GM18858 (cell line): ENCODE results near the gene NFATC2.
"Not testable (repeated sequence)": the region's sequence is repeated elsewhere in the genome, so short reads cannot be mapped to it uniquely, and the experiment has no call there.

Experiments
- ATAC-seq: cut with Tn5 transposase; IDR thresholded peaks from one replicate; pipeline ENCODE4 v1.9.1; 2021; ENCODE audit not compliant: unreplicated experiment

Gene NFATC2

DNA sequence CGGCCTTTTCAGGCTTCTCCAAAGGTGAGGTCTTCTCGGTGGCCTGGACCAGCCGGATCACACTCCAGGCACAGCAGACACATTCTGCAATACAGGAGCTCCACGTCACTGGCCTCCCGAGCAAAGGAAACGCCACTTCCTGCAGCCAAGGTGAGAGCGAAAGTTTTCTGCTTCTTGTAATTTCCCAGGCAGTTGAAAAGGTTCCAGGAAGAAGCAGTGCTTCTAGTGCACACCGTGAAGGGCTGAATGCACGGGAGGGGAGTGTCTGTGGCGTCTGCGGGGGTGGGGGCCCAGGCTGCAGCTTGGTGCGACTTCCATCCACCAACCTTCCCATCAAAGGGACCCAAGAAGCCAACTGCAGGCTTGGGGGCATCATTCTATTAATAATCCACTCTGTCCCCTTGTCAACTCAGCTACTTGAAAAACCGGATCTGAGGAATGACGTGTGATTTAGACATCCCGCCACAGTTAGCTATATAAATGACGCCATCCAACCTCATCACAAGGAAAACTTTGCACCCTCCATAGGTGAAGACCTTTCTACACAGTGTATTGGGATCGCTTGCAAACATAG lies 61.1 kb downstream of the NFATC2 start:
- no peak for ATAC-seq

DNA sequence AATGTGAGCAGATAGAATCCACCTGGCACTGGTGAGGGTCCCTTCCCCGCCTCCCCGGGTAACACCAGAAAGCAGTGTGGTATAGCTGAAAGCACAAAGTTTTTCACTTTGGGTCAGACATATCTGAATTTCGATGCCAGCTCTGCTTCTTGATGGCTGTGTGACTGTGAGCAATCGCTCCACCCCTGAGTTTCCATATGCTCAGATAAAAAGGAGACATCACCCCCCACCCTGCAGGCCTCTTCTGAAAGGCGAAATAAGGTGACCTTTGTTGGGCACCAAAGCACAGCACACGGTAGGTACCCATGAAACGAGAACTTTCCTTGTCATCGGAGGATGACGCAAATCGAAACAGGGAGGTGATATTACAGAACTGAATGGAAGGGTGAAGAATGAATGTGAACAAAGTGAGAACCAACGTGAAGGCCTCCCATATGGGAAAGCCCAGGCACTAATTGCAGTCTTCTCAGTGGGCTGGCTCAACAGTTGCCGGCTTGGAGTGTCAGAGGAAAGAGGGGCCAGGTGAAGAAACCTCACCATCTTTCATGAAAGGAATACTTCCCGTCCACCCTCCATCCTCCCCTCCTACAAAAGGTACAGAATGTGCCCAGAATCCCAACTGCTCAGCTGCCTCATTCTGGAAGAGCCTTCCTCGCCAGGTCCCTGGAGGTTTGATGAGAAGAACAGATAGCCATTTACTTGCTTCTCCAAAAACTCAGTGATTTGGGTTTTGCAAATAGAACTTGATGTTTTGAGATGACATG lies 61.8 kb downstream of the NFATC2 start:
- ATAC-seq, result peak; percentile 84

DNA sequence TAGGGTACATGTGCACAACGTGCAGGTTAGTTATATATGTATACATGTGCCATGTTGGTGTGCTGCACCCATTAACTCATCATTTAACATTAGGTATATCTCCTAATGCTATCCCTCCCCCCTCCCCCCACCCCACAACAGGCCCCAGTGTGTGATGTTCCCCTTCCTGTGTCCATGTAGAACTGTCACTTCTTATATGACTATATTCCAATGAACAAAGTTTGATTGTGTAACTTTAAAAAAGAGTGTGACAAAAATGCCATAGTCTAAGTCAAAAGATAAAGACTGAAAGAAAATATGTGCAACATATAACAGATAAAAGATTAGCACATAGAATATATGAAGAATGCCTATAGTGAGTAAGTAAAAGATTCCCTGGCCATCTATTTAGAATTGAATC lies 66.4 kb downstream of the NFATC2 start:
- ATAC-seq, result not testable (repeated sequence)

DNA sequence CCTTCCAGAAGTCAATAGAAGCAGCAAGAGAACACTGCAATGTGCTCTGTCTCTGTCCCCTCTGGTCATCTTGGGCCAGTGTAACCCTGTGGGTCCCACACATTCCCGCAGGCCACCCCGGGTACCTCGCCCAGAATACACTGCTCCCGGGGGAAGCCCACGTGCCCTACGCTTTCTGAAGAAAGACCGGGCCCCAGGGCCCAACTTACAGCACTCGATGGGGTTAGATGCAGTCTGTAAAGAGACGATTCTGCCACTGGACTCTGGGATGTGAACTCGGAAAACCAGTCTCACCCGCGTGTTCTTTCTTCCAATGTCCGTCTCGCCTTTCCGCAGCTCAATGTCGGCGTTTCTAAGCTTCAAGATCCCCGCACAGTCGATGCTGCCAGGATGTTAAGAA lies 68.7 kb downstream of the NFATC2 start:
- no peak for ATAC-seq

DNA sequence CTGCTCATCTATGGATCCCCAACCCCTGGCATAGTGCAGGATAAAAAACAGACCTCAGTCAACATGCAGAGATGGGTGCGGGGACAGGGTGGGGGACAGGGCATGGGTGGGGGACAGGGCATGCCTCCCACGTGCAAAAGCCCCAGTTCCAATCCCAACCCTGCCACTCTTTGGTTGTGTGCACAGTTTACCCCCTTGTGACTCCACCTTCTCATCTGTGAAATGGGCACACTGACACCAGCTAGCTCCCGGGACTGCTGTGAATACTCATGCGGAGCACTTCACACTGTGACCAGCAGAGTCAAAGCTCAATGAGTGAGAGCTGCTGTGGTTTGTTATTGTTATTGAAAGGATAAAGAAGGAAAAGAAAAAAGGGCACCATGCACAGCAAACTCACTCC lies 69.3 kb downstream of the NFATC2 start:
- ATAC-seq, result no peak

DNA sequence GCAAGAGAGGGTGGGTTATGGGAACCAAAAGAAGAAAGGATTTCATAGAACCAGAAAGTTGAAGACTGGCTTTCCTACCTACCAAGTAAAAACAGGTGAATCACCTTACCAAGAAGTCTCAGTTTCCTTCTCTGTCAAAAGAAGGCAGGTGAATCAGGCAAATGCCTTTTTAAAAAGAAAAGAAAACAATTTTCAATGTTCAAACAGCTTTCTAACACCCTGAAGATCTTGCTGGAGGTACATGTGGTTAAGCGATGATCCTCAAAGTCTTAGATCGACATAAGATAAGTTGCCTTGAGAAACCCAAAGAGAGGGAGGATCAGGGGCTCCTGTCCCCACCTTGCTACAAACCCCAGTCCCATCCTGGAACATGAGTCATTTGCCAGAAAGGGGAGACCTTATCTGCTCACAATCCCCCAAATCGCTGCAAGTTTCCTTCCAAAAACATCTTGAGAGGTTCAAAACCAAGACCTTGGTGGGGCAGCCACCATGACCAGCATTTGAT lies 71.6 kb downstream of the NFATC2 start:
- ATAC-seq, result no peak

DNA sequence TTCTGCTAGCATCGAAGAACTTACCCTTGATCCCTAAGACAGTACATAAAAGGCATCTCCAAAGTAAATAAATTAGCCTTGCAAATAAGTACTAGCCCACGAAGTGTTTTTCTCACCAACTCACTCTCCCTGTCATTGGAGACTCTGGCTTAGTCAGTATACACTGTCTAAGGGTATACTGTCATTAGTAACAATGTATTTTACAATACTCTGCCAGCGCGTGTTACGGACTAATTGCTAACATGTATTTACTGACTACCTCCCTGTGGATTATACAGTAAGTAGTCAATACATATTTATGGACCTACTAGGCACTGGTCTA lies 72.1 kb downstream of the NFATC2 start:
- ATAC-seq, result no peak

DNA sequence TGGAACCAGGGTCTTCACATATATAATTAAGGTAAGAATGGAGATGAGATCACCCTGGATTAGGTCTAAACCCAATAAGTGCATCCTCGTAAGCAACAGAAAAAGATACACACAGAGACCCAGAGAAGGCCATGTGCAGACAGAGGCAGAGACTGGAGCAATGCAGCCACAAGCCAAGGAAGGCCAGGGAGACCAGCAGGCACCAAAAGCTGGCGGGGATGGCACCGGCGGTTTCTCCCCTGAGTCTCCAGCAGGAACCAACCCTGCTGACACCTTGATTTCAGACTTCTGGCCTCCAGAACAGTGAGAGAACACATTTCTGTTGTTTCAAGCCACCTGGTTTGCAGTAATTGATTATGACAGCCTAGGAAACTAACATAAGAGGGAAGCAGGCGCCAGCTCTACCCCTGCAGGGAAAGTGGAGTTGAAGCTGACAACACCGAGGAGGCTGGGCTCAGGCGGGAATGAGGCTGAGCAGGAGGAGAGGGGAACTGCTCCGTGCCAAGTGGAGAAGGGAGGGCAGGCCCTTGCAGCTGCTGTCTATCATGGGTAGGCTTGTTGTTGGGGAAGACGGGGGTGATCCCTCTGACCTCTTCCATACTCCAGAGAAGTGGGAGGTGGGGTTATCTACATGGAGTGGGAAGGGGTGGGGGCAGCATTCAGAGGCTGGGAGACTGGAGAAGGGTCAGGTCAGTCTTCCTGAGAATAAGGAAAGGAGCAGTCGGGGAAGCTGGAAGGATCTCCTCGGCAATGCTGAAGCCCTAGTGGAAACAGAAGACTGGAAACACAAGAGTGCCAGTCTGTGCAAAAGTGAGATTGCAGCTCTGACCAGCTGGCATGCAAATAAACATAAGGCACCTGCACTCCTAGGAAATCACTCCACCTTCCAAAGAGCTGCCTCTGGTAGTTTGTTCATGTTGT lies 72.7 kb downstream of the NFATC2 start:
- no peak for ATAC-seq

DNA sequence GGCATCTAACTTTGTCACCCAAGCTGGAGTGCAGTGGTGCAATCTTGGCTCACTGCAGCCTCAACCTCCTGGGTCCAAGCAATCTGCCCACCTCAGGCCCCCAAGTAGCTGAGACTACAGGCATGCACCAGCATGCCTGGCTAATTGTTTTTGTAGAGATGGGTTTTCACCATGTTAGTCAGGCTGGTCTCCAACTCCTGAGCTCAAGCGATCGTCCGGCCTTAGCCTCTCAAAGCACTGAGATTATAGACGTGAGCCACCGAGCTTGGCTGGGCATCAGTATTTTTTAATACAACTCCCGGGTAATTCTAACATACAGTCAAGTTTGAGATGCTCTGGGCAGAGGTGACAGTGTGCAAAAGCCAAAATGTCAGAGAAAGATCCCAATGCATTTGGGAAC lies 73.5 kb downstream of the NFATC2 start:
- ATAC-seq, result no peak

DNA sequence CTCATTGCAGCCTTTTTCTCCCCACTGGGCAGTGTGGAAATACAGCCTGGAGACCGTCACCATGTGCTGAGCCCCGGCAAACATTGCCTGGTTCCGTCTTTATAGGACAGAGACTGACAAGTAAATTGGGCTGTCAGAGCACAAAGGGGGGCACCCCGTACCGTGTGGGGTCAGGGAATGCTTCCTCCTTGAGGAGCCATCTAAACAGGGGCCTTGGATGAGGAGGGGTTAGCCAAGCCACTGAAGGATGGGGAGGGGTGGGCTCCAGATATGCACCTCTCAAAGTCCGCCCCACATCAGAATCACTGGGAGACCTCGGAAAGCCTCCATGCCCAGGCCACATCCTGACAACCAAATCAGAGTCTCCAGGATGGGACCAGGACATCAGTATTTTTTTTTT lies 73.9 kb downstream of the NFATC2 start:
- no peak for ATAC-seq

DNA sequence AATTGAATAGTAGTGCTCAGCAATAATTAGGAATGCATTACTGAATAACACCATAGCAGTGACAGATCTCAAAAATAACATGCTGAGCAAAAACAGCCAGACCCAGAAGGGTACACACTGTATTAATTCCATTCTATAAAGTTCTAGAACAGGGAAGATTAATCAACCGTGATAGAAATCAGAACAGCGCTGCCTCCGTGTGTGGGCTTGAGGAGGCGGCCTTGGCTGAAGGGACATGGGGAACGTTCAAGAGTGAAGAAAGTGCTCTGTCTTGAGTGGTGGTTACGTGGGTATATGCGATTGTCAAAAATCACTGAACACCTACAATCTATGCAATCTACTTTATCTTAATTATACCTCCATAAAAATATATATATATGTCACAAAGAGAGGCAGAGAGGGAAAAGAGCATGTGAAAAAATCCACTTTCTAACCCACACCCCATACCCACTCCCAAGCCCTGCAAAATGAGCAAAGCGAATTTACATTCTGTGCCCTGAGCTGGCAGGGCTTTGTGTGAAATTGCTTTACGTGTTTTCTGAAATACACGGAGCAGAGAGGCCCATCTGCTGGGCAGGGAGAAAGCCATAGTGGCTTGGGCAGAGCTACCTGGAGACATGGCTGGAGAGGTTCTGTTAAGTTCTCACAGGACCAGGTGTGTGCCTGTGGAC lies 74.4 kb downstream of the NFATC2 start:
- no peak for ATAC-seq

DNA sequence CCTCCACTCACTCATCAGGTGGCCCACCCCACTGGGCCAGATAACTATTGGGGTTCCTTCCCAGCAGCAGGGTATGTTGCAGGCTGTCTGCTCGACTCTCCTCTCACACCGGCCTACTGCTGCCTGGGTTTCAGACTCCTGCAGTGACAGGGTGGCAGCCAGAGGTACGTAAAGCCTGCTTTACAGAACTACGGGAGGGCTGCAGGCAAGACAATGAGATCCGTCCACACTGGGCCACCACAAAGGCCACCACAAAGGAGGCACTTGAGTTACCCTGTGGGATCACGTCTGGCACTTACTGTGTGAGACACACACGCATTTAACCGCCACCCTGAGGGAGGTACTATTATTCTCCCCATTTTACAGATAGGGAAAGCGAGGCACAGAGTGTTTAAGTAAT lies 78.5 kb downstream of the NFATC2 start:
- no peak for ATAC-seq

DNA sequence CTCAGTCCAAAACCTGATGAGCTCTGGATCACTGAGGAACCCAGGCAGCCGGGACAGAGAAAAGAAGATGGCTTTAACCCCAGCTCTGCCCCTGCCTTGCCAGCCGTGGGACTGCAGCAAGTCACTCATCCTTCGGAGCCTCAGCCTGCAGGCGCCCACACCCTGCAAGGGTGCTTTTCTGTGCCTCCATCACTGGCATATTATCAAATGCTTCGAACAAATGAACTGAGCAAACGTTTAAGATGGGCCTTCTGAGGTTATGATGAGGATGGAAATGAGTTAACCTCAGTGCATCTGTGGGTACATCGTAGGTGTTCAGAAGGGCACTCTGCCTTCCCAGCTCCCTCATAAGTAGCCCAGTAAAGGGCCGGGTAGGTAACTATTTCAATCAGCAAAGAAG lies 79.0 kb downstream of the NFATC2 start:
- ATAC-seq, result no peak

DNA sequence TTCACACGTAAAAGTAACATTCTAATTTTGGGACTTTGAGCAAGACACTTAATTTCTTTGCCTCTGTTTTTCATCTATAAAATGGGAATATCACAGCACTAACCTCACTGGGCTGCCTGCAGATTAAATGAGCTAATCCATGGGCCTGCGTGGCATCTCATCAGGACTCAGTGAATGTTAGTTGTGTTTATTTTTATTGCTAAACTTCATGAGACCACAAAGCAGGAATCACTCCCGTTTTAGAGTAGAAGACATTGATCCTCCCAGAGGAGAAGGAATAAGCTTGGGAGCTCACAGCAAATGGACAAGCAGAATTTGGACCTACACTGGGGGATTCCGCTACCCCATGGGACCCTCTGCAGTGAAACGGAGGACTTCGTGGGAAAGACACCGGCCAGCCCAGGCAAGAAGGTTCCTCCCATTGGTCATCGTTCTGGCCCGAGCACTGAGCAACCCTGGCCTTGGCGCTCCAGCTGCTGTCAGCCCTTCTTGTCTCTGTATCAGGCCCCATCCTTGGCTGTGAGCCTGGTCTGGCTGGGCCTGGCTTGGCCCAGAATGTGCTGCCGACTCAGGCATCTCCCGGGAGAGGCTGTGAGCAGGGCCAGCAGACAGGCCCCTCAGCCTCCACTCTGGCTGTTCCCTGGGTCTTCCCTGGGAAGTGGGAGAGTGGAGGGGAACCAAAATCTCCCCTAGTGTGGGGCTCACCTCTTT lies 79.8 kb downstream of the NFATC2 start:
- ATAC-seq, result no peak

DNA sequence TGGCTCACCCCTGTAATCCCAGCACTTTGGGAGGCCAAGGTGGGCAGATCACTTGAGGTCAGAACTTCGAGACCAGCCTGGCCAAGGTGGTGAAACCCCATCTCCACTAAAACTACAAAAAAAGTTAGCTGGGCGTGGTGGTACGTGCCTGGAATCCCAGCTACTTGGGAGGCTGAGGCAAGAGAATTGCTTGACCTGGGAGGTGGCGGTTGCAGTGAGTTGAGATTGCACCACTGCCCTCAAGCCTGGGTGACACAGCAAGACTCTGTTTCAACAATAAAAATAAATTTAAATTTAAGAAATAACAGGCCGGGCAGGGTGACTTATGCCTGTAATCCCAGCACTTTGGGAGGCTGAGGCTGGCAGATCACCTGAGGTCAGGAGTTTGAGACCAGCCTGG lies 80.7 kb downstream of the NFATC2 start:
- not testable (repeated sequence) for ATAC-seq

DNA sequence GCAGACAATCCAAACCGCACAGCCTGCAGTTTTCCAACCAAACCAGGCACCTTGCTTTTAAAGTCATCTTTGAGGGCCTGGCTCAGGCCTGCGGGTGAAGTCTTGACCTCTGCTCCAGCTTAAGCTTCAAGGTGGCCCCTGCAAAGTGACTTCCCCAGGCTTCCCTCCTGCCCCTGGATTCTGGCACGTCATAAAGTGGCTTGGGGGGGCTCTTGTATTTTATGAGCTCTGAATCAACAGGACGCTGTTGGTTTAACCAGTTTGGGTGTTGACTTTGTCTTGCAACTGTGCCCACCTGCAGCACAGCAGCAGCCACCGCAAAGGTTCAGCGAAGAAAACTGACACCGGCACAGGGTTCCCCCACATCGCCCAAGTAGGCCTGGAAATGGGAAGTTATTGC lies 81.2 kb downstream of the NFATC2 start:
- ATAC-seq, result no peak

DNA sequence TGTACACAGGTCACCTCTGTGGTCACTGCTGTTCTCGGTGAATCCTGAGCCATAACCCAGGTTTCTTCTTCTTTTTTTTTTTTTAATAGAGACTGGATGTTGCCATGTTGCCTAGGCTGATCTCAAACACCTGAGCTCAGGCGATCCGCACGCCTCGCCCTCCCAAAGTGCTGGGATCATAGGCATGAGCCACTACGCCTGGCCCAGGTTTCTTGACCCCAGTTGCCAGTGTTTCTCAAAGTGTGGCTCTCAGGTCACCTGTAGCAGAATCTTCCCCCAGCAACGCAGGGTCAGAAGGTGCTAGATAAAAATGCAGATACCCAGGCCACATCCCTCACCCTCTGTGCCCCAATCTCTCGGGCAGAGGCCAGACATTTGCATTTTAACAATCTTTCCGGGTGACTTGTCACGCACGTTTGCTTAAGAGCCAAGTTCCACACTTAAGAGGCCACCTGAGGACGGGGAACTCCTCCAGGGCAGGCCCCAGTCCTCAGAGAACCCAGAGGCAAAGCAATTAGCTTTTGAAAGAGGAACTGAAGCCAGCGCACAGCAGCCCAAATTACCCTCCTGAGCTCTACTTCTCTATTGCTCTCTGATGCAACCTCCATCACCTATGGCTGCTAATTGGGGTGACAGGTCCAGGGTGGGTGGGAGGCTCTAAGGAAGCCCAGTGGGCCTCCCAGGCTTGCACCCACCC lies 81.8 kb downstream of the NFATC2 start:
- peak; percentile 95 for ATAC-seq

DNA sequence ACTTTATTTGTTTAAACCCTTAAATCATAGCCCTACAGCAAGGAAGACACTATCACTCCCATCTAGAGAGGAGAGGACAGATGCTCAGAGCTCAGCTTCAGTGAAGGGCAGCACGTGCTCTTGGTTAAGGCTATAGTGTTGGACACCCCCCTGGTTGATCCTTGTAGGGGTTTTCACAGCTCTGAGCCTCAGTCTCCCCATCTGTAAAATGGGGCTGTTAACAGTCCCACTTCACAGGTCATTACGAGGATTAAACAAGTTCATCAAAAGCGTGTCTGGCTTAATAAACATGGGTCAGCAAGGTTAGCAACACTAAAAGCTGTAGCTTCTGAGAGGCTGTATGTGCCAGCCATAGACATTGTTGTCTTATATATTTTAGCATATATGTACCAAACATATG lies 82.4 kb downstream of the NFATC2 start:
- ATAC-seq, result no peak

DNA sequence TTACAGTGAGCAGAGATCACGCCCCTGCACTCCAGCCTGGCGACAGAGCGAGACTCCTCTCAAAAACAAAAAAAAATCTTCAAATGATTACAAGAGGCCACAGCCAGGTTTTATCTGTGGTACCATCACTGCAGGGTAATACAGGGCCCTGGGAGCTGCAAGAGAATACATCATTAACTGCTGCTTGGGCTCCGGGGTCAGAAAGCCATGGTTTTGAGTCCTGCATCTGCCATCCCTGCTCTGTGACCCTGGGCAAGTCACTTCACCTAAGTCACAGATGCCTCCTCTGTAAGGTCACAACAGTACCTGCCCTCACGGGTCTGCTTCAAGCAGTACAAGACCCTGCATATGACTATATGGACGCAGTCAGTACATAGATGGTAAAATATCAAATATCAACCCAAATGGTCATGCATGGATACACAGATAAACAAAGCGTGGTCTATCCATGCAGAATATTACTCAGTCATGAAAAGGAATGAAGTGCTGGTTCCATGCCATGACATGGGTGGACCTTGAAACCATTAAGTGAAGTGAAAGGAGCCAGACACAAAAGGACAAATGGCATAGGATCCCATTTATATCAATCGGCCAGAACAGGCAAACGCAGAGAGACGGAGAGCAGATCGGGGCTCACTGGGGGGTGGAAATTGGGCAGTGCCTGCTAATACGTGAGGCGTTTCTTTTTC lies 83.6 kb downstream of the NFATC2 start:
- ATAC-seq, result no peak

DNA sequence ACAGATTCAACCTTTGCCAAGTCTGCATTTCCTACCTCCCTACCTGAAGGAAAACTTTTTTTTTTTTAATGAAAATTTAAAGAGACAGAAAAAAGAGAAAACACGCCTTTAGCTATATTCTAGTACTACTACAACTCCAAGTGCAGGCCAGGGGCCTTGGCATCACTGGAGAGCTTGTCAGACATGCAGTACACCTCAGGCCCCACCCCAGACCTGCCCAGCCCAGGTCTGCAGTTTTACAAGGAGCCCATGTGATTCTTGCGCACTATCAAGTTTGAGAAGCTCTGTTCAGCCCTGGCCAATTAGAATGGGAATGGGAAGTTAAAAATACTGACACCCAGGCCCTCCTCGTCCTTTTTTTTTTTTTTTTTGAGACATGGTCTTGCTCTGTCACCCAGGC lies 85.0 kb downstream of the NFATC2 start:
- ATAC-seq, result no peak
